Kidney capillary endothelial cell (primary cell): ENCODE data around the gene TPCN1.

ENCODE experiments used
- DNase-seq: peaks from one replicate; pipeline ENCODE4 v3.0.0-alpha.2; 2018; ENCODE audit warnings: low spot score

Gene TPCN1

DNA sequence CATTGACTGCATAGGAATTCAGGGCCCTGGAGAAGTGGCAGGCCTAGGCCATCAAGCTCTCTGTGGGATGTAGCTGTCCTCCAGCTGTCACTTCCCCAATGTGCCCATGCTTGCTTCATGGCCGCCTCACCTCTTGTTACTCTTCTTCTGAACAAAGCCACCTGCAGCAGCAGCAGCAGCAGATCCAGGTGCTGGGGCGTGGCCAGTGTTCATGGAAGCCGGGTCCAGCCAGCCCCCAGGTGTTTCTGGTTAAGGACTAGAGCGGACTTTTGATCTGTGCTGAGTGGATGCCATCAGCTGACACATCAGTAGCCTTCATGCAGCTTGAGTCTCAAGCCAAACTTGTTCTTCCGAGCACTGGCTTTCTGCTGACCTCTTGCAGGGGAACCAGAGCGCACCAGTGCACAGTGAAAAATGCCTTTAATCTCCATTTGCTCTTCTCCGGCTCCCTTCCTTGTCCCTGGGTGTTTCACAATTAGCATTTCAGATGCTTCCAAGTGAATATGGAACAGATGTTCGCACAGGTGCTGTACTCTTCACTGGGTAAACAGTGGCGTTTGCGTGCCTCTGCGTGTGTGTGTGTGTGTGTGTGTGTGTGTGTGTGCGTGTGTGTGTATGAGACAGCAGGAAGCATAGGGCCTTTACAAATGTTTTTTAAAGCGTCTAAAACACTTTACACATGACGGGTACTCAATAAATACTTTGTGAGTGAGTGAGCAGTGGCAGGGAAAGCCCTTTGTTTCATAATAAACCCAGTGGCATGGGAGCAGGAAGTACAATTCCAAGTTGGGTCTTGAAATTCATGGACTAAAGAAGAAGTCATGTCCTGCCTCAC, 20.1 kb downstream of the TPCN1 start:
- DNase-seq = peak; percentile 87

DNA sequence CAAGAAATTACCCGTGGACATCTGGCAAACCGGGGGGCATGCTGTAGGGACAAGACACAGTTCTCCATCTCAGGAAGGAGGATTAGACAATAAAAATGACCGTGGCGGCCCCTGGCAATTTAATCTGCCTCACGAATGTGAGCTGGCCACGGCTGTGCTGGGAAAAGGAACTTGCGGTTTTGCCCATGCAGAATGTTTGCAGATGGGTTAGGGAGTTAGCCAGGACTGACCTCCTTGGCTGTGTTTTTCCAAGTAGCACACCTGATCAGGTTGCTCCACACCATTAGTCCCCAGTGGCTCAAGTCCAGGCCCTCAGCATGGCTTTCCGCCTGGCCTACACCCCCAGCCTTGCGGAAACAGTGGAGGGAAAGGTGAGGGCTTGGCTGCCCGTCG, 20.8 kb downstream of the TPCN1 start:
- no peak for DNase-seq

DNA sequence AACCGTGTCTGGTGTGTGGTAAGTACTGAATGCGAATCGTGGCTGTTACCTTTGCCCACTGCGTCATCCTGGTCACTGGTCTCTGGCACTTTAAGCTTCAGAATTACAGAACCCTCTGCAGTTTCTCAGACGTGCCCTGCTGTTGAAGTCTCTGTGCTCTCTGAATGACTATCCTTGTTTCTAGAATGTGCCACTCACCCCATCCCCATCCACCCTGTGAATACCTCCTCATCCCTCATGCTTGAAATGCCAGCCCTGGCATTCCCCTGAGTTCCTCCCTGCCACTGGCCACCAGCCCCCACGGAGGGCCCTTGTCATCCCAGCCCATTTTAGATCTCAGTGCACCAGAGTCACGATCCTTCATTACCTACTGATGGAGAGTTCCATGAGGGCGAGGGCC, 21.3 kb downstream of the TPCN1 start:
- DNase-seq = no peak

DNA sequence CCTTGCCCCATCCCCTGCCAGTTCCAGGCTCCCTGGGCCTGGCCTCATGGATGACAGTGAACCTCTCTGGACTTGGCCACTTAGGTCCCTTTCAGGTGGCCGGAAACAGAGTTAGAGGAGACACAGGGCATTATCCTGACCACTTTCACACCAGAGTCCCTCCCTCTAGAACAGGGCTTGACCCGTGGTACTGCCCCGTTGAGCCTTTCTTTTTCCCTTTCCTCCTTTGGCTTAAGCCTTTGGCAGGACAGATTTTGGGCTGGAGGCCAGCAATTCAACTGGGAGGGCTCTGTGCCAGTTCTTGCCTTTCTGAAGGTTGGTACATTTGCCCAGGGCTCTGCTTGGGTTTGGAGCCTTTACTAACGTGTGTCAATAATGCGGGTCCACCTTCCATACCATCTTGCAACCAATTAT, 22.8 kb downstream of the TPCN1 start:
- no peak for DNase-seq

DNA sequence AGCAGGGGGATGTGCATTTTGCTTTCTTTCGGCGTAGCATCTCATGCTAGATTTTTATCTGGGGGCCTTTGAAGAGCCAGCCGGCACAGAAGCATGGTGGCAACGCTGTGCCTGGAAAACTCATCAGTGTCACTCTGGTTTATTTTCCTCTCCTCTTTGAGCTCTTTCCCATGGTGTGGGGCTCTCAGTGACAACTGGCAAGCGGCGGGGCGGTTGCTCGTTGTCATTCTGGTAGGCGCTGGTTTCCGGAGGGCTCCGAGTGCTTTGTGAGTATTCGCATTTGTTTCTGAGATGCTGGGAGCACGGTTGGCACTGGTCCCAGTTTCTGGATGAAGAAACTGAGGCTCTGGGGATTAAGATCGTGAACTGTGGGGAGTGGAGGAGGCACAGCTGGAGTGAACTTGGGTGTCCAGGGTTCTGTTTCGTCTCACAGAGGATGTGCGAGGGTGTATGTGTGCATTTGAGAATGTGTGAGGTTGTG, 23.3 kb downstream of the TPCN1 start:
- DNase-seq = no peak

DNA sequence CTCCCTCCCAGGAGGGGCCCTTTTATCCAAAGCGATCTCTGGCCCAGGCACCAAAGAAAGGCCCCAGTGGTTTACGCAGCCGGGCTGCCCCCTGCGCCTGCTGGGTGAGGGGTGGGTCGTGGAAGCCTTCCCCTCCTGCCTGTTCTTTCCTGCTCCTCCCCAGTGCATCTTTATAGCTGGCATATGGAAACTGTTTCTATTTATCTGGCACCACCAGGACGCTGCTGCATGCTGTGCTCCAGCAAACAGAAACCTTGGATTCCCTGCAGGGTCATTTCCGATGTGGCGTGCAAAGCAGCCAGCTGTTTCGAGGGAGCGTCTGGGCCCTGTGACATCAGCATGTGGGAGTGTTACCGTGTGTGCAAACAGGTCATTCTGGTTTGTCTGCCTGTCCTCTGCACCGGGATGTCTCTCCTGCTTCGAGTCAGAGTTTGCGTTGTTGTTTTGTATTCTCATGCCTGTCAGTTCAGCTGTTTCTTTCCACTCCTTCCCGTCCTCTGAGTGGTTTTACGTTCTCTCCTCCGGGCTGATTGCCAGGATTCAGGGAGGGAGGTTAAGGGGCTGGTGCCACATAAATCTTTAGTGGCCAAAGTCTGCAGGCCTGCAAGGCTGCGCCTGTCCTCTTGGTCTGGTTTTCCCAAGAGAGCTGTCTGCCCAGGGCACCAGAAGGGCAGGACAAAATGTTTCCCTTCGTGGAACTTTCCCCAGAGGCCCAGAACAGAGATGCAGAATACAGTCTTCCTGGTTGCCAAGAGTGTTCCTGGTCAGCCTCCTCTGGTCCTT, 24.6 kb downstream of the TPCN1 start:
- peak; percentile 83 for DNase-seq

DNA sequence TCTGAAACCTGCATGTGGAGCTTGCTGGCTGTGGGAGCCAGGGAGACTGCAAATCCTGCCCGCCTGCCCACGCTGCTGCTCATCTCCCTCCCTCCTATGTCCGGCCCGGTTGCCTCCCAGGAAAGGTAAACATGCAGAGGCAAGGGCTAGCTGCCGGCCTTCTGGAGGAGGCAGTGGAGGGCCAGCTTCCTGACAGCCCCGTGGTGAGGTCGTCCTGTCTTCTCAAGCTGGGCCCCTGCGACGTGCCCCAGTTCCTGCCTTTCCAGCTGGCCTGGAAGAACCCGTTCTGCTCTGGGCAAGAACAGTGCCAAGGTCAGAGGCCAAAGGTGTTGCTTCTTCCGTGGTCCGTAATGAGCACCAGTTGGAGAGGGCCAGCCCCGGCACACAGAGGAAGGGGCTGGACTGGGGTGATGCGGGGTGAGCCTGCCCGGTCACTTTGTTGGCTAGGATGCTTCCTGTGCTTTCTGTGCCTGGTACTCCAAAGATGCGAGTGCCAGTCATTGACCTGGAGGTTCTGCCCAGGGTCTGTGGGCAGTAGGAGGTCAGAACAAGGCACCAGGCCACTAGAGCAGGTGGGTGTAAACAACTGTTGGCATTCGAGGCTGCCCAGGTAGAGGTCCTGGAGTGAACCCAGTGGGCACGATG, 25.3 kb downstream of the TPCN1 start:
- DNase-seq = no peak

DNA sequence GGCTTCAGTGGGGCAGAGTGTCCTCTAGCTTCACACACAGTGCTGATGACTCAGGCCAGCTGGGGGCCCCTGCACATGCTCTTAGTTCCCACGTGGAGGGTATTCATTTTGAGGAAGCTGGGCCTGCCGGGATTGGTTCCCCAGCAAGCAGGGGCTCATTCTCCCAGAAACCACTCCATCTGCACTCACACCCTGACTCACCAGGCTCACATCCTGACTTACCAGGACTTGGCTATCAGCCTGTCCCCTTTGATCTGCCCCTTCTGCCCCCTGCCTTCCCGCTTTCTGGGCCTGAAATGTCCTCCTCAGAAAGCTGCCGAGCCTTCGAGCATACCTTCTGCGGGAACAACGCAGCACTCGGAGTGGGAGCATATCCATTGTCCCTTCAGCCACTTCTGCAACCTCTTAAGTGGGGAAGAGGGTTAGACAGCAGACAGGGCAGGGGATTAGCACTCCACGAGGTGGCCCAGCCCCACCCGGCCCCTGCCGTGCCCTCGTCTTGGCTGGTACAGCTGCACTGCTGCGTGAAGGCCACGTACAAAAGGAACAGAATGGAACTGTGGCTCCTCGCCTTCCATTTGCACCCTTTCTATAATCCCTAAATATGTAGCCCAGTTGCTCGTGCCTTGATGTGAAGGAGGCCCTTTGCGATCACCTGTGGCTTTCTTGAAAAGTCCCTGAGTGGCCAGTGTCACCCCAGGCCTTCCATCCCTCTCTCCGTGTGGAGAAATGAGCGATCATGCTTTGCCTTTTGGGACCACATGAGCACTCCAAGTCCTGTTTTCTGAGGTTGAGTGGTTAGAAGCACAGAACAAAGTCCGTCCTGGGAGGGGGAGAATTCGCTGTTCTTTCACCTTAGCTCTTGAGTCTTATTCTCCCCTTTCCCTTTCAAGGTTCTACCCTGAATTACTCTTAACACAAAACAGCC, 26.1 kb downstream of the TPCN1 start:
- no peak for DNase-seq

DNA sequence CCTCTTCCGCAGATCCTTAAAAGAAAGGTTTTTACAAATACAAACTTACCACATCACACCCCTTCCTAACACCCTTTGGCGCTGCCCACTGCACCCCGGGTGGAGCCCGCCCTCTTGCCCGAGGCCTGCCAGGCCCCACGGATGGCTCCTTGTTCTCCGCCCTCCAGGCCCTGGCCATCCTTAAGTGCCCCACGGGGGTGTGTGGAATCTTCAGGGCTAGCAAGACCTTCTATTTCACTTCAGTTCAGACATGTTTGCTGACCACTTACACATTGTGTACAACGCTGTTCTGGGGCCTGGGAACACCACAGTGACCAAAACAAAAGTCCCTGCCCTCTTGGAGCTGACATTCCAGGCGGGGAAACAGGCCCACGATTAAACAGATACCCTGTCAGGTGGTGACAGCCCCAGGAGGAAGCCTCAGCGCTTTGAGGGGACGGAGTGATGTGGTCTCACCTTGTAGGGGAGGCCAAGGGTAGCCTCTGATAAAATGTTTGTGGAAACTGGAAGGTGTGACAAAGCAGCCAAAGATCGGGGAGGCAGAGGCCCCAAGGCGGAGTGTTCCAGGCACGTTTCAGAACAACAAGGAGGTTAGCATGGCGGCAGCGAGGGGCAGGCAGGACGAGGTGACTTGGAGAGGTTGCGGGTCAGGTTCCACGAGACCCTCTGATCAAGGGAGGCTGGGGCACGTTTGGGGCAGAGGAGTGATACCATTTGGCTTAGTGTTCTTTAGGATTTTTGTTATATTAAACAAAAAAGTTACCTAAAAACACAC, 27.0 kb downstream of the TPCN1 start:
- no peak for DNase-seq

DNA sequence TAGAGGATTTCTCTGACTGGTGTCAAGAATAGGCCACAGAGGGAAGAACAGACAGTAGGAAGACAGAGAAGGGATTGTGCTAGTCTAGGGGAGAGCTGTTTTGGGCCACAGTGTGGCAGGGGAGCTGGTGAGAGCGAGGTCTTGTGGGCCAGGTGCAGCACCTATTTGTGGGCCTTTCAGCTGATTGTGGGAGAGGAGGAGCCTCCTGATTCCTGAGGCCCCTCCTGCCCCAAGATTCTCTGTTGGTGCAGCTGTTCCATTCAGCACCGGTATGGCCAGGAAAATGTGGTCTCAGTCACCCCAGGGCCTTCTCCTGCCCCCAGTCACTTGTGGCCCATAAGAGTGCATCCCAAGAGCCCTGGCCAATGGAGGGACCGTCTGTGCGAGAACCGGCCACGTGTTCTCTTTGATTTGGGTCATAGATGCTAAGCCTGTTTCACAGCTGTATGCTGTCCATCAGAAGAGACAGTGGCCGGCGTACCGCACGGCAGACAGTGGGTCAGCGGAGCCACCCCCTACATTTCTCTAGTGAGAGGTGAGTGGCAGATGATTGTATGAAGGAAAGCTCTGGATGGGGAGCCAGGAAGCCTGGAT, 27.7 kb downstream of the TPCN1 start:
- DNase-seq = no peak

DNA sequence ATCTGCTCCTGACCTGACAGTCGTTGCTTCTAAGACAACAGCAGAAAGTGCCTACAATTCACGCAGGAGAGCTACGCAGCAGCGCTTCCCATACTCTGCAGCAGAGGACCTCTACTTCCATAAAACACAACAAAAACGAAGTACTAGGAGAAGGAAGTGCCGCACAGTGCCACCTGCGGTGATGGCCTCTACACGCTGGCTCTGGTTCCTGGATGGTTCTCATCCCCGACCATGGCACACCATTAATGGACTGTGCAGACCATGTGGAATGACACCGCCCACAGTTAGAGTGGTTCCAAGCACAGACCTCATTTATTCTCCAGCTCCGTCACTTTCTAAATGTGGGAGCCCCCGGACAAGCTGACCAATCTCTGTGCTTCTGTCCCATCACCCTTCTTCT, 28.3 kb downstream of the TPCN1 start:
- DNase-seq = no peak

DNA sequence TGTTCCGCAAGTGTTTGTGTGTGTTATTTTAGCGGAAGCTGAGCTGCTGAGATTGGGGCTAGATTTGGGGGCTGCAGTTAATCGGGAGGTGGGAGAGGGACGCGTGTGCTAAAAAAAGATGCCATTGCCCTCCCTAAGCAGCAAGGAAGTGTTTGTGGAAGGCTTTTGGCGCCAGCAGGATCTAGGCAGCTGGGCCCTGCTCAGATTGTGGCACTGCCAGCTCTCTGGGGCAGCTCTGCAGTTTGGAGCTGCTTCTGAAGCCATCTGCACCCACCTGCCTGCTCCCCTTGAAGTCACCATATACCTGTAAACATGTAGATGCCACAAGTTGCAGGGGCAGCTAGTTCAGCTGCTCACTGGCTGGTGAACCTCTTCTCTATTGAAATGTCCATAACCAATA, 28.8 kb downstream of the TPCN1 start:
- DNase-seq = no peak

DNA sequence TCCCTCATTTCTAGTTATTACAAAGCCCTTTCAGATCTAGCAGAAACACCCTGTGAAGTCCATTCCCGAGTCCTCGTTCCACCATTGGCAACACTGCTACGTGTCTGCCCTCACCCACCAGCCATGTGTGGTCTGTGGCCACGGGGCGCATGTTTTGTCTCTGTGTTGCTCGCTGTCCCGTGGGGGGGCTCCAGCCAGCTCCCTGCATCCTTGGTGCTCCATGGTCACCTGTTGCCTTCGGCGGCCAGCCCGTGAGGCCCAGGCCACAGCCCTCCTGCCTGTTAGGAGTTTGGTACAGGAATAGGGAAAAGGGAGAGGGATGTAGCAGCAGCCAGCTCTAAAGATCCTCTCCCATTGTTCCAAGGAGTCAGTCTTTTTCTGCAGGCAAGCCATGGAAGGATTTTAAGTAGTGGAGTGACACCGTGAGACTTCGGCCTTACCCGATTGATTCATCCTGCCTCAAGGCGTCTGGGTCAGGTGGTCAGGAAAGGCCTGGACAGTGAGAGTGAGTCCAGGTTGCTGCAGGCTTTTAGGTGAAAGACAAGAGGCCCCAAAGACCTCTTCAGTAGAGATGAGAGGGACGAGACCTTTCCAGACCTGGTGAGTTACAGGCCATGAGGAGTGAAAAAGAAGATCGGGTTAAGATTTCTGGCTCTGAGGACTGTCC, 30.3 kb downstream of the TPCN1 start:
- DNase-seq = no peak

DNA sequence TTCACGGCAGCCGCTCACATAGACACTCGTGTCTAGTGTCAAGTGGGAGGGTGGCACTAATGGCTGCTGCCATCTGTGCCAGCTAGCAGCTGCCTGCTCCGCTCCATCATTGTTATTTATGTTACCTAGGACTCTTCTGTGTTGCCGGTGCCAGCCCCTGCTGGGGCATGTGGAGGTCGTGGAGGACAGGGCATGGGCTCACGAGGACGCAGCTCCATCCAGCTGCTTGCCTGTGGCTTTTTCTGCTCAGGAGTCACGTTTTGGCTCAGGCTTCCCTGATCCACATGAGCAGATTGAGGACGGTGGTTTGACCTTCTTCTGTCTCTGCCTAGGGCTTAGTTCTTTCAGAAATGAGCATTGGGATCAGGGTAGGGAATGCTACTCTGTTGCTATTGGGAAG, 31.2 kb downstream of the TPCN1 start:
- no peak for DNase-seq

DNA sequence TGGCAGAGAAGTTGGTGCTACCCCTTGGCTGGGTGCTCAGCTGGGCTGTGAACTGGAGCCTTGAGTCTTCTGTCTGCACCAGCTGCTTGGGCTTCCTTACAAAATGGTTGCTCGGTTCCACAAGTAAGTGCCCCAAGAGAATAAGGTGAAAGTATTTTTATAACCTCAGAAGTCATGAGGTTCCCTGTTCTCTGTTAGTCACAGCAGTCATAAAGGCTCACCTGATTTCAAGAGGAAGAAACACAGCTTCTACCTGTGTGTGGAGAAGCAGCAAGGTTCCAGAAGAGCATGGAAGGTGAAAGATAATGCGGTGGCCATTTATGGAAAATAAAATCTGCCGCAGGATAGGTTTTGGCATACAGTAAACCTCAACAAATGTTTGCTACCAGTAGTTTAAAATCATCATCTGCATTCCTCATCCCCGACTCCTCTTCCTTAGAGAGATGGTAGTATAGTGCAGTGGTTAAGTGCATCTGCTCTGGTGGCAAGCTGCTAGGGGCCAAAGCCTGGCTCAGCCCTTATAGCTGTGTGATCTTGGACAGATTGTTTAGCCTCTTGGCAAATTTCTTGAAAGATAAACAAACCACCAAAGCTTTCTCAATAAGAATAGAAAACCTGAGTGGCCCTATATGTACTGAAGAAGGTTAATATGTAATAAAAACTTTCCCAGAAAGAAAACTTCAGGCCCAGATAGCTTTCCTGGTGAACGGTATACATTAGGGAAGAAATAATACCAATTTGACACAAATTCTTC, 32.4 kb downstream of the TPCN1 start:
- DNase-seq = no peak

DNA sequence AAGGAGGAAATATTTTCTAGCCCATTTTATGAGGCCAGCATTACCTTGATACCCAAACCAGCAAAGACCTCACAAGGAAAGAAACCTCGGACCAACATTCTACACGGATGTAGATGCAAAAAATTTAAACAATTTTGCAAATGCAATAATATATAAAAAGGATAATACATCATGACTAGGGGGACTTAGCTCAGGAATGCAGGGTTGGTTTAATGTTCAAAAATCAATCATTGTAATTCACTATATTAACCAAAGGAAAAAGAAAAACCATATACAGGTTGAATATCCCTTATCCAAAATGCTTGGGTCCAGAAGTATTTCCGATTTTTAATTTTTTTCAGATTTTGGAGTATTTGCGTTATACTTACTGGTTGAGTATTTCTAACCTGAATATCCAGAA, 33.0 kb downstream of the TPCN1 start:
- no peak for DNase-seq

DNA sequence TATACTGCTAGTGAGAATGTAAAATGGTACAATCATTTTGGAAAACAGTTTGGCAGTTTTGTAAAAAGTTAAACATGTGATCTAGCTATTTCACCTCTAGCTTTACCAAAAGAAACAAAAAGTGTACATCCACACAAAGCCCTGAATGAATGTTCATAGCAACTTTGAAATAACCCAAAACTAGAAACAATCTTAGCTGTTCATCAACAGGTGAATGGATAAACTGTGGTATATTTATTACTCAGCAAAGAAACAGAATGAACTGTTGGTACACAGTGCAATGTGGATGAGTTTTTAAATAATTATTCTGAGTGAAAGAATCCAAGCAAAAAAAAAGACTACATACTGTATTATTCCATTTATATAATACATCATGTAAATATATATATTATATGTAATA, 36.3 kb downstream of the TPCN1 start:
- no peak for DNase-seq

DNA sequence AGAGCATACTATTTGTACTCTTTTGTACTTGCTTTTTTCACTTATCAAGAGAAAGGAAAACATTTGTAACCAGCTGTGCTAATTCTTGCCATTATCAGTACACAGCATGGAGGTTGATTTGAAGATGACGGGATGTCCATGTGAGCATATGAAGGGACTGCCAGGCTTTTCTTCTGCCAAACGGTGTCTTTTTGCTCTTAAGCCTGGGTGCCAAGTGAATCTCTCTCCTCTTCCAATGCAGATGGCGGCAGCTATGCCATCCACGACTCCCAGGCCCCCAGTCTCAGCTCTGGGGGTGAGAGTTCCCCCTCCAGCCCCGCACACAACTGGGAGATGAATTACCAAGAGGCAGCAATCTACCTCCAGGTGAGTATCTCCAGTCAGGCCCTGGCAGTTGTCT, 38.9 kb downstream of the TPCN1 start:
- no peak for DNase-seq

DNA sequence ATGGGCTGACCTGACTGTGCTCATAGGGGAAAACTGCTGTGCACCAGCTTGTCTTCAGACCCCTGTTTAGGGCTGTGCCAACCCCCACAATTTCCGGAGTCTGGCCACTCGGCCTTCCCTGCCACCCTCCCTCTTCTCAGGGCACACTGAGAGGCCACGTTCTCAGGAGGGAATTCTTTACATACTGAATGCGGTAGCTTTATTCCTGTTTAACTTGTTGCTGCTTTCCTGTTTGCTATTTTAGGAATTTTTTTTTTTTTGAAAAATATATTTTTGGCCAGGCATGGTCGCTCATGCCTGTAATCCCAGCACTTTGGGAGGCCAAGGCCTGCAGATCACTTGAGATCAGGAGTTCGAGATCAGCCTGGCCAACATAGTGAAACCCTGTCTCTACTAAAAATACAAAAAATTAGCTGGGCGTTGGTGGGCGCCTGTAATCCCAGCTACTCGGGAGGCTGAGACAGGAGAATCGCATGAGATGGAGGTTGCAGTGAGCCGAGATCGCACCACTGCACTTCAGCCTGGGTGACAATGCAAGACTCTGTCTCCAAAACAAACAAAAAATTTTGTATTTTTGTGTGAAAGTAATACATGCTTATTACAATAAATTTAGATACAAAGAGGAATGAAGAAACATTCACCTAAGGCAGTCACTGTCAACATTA, 39.5 kb downstream of the TPCN1 start:
- DNase-seq = no peak
